H1 (cell line): ENCODE measurements around the gene PLD5. TPM values are rescaled to one million over a fixed set of nuclear protein-coding genes. Genes with fewer than 3 reads are reported as not detected.

Experiments used
- ATF3 ChIP-seq: IDR thresholded peaks from 2 replicates; pipeline ENCODE4 v1.6.1; 2011; ENCODE audit warnings: low read depth, mild to moderate bottlenecking, low read length; ENCODE audit not compliant: insufficient read depth
- CBX8 ChIP-seq: fragments of 300-800, 300-1000 bp; sonication (generic); IDR thresholded peaks from 2 replicates; pipeline ENCODE4 v1.7.1; 2016; ENCODE audit warnings: low read depth, low read length, borderline replicate concordance
- HDAC2 ChIP-seq, 2 experiments: fragments of 300-600 bp in 1 of 2; sonication (generic) in 1 of 2; IDR thresholded peaks; 2 replicates each; pipeline ENCODE4 v1.6.1; 2011 to 2012; ENCODE audit warnings: low read depth in 2 of 2, low read length in 2 of 2, mild to moderate bottlenecking in 2 of 2, moderate library complexity in 2 of 2, borderline replicate concordance in 1 of 2, inconsistent platforms in 1 of 2
- HDAC6 ChIP-seq: IDR thresholded peaks from one replicate; pipeline ENCODE4 v1.7.1; 2012; ENCODE audit warnings: low read depth, mild to moderate bottlenecking, inconsistent platforms, low read length, moderate library complexity
- KDM1A ChIP-seq: fragments of 200-600, 300-600 bp; sonication (generic); IDR thresholded peaks from 2 replicates; pipeline ENCODE4 v1.7.1; 2016; ENCODE audit warnings: mild to moderate bottlenecking, low read length, borderline replicate concordance
- MAFK ChIP-seq: IDR thresholded peaks from 2 replicates; pipeline ENCODE4 v1.6.1; 2012; ENCODE audit warnings: low read depth, mild to moderate bottlenecking, improper control_type of control experiment, low read length
- POLR2AphosphoS5 ChIP-seq: IDR thresholded peaks from 2 replicates; pipeline ENCODE4 v1.6.1; 2011; ENCODE audit warnings: low read depth, low read length
- RFX5 ChIP-seq: IDR thresholded peaks from 2 replicates; pipeline ENCODE4 v1.6.1; 2011; ENCODE audit warnings: low read depth, low read length, improper control_type of control experiment, borderline replicate concordance
- RXRA ChIP-seq: IDR thresholded peaks from 2 replicates; pipeline ENCODE4 v1.6.1; 2011; ENCODE audit warnings: low read depth, mild to moderate bottlenecking, low read length, moderate library complexity; ENCODE audit not compliant: insufficient read depth
- SAP30 ChIP-seq: fragments of 300-600 bp; sonication (generic); IDR thresholded peaks from 2 replicates; pipeline ENCODE4 v1.7.1; 2012; ENCODE audit warnings: low read length, moderate library complexity, mild to moderate bottlenecking, inconsistent platforms; ENCODE audit not compliant: insufficient read depth, insufficient replicate concordance
- SP4 ChIP-seq: IDR thresholded peaks from 2 replicates; pipeline ENCODE4 v1.6.1; 2012; ENCODE audit warnings: low read length, inconsistent platforms
- TBP ChIP-seq: IDR thresholded peaks from 2 replicates; pipeline ENCODE4 v1.6.1; 2011; ENCODE audit warnings: low read depth, low read length, improper control_type of control experiment
- TEAD4 ChIP-seq: IDR thresholded peaks from 2 replicates; pipeline ENCODE4 v1.6.1; 2012; ENCODE audit warnings: low read depth, low read length, inconsistent platforms, mixed read lengths
- polyA plus RNA-seq, 7 experiments: library from polyadenylated mRNA; depleted of rRNA in 3 of 7; stranded (reverse) in 5 of 7; unstranded in 2 of 7; fragments of >200 nt in 5 of 7; fragments of 200-250 nt in 2 of 7; gene quantifications; 1 replicate in 5 of 7; 2 replicates in 1 of 7; 4 replicates in 1 of 7; pipeline versions ENCODE4 v1.2.1 to v1.2.3, GENCODE V29; 2011 to 2013; ENCODE audit warnings: missing spikeins in 2 of 7, mixed read lengths in 2 of 7
- total RNA-seq: library from RNA; stranded (reverse); fragmentation: NEBNext Ultra II Directional; extraction: Animal tissue kit (Norgen Biotek cat#: 25700); gene quantifications from 2 replicates; pipeline ENCODE4 v1.2.1, GENCODE V29; 2021

PLD5 gene
- total and polyA plus RNA-seq, 2 of the 8 experiments (the other 6 are each of a cell fraction or from before 2014, with no cell fraction given), result 0.86 to 8.5 TPM

- TF ChIP-seq HDAC6 (no peak), HDAC2 (IDR thresholded peaks at IDR 0.05; ENCODE audit: borderline replicate concordance in 1 of 2, low read depth in 2 of 2, low read length in 2 of 2) (no peak), POLR2AphosphoS5 (no peak), RXRA (no peak), TBP (peak; percentile 42; the same call in 1 of the 2 replicates), TEAD4 (0 out of 2 replicates have a peak, but pooled peaks have one; percentile 9), CBX8 (no peak), SAP30 (no peak), RFX5 (no peak), KDM1A (no peak), MAFK (no peak), ATF3 (no peak), SP4 (no peak)
These were observed 312.1 kb downstream of the PLD5 start (continued) for GRCh38 chr1:242212401-242212800.
